NCI-H510A treated with DMSO at 0.1 percent for 48 hours (cell line): Measurements from ENCODE around the gene HMGN4.
"Not testable (repeated sequence)": the region's sequence is repeated elsewhere in the genome, so short reads cannot be mapped to it uniquely, and the experiment has no call there.

Experiments
- DNase-seq: peaks from one replicate; lab custom pipeline; 2025; lab: John Stamatoyannopoulos, UW

HMGN4 gene

GRCh38 chr6:26522486-26523228 is 15.5 kb upstream of the HMGN4 start:
- DNase-seq = peak; percentile 54

DNA sequence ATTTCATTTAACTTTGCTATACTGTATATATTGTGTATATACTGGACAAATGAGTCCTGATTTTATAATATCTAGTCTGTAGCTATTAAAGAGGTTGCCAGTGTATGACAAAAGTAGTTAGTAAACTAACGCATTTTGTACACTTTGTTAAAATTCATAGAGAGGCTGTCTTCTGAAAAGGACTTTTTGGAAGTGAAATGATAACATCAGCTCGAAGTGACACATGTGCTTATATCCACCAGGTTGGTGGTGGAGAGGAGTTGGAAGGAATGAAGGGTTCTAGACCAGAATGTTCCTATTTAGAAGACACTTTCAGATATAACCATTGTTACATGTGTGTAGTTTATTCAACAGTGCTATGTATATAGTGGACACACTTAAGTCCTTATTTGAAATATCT is 13.9 kb upstream of the HMGN4 start:
- not testable (repeated sequence) for DNase-seq

GRCh38 chr6:26524722-26525370 is 13.3 kb upstream of the HMGN4 start:
- no peak for DNase-seq

DNA sequence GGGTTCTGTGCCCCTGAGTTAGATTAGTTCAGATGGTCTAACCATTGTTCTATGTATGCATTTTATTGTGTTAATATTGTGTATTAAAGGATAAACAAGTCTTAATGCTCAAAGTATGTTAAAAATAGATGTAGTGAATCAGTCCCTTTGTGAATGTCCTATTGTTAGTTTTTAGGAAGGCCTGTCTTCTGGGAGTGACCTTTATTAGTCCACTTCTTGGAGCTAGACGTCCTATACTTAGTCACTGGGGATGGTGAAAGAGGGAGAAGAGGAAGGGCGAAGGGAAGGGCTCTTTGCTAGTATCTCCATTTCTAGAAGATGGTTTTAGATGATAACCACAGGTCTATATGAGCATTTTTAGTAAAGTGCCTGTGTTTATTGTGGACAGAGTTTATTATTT is 12.3 kb upstream of the HMGN4 start:
- no peak for DNase-seq

DNA sequence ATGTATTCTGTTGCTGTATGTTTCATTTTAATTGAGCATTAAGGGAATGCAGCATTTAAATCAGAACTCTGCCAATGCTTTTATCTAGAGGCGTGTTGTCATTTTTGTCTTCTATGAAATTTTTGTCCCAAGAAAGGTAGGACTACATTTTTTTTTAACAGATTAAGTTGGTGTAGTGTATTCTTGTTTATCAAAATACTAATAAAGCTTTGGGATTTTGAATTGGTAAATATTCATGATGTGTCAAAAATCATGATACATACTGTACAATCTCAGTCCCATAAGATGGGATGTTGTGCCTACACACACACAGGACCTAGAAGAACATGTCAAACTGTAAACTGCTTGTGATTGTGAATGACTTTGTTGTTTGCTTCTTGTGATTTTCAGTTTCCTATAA is 11.2 kb upstream of the HMGN4 start:
- DNase-seq = no peak

DNA sequence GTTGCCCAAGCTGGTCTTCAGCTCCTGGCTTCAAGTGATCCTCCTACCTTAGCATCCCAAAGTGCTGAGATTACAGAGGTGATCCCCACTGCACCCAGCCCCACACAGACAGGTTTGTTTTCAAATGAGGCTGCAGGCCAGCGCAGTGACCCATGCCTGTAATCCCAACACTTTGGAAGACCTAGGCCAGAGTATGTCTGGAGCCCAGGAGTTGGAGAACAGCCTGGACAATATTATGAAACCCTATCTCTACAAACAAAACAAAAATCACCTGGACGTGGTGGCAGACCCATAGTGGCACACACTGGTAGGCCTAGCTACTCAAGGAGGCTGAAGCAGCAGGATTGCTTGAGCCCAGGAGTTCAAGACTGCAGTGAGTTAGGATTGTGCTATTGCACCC is 8.0 kb upstream of the HMGN4 start:
- no peak for DNase-seq

DNA sequence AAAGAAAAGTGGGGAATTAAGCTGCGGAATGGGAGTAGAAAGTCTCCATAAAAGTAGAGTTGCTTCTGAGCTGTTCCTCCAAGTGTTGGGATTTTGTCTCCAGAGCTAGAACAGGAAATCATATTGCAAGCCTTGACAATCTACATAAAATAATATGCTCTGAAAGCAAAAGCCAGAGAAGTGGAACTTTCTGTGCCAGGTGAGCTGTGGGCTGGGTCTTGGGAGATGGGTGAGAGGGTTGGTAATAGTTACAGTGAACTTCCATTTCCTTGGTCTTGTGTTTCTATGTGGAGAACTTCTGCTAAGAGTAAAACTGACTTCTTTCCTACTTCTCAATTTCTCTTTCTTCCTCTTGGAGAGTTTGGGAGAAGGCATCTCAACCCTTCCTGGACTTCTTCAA is 6.3 kb upstream of the HMGN4 start:
- no peak for DNase-seq

DNA sequence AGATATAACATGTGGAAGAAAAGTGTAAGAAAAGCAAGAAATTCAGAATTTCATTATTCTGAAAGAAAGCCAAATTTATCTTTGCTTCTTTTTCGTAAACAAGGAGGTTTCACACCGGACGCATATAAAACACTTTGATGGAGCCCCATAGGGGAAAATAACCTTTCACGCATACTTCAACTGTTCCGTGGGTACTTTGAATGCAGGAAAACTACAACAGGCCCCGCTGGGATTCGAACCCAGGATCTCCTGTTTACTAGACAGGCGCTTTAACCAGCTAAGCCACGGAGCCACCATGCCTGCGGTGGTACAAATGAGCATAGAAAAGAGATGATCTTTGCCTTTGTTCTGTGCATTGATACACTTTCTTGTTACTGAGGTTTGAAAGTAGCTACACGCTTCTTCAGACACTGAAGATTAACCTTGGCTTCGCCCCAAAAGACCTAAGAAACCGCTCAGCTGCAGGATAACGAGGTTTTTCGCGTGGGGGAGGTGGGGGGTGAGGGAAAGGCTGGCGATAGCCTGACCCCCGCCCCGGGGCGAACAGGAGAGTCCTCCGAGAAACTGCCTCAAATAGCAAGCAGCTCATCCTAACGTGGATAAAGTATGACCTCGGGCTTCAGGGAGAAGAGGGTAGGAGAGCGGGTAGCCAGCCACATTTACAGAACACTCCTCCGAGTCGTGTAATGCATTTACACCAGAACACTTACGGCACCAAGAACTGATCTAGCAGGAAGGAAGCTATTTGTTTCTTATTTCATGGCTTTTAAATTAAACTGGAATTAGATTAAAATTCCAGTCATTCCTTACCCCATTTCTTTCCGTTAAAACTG is 5.3 kb upstream of the HMGN4 start:
- peak; percentile 93 for DNase-seq

DNA sequence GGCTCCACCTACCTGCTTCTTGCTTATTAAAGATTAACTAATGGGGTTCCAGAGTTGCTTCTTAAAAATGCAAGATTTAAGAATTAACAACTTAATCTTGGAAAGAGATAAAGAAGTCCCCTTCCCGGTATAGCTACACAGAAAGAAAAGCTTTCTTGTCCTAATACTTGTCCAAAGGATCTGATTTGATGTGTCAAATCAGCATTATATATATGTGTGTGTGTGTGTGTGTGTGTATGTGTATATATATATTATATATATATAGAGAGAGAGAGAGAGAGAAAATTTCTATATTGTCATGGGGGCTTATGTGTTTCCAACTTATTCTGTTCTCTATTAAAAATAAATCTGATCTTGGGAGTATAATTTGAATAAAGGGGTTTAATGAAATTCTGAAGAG is 4.6 kb upstream of the HMGN4 start:
- DNase-seq = no peak

DNA sequence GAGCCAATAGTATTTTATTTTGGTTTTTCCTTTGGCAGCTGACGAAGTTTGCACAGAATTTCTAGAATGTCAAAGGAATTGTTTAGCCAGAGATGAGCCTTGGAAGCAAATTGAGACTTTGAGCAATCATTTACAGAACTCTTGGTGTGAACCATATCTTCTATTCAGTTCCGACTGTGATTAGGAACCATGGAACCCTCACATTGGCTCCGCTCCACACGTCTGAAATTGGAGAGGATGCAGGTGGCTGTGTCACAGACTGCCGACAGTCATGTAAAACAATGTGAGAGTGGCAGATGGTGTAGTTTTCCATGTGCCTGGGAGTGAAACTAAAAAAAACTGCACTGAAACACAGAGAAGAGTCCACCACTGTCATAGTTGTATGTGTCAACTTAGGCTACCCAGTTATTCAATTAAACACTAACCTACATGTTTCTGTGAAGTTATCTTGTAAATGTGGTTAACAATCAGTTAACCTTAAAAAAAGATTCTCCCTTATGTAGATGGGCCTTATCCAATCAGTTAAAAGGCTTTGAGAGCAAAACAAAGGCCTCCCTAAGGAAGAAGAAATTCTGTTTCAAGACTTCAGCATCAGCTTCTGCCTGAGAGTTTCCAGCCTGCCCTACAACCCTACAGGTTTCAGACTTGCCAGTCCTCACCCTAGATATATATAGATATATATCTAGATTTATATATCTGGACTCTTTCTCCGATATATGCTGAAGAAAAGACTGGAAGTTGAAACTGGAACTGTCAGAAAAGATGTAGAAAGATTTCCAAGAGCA is 3.3 kb upstream of the HMGN4 start:
- DNase-seq = no peak

- peak; percentile 63 for DNase-seq
Observed at GRCh38 chr6:26536571-26537159, 1.5 kb upstream of the HMGN4 start.

DNA sequence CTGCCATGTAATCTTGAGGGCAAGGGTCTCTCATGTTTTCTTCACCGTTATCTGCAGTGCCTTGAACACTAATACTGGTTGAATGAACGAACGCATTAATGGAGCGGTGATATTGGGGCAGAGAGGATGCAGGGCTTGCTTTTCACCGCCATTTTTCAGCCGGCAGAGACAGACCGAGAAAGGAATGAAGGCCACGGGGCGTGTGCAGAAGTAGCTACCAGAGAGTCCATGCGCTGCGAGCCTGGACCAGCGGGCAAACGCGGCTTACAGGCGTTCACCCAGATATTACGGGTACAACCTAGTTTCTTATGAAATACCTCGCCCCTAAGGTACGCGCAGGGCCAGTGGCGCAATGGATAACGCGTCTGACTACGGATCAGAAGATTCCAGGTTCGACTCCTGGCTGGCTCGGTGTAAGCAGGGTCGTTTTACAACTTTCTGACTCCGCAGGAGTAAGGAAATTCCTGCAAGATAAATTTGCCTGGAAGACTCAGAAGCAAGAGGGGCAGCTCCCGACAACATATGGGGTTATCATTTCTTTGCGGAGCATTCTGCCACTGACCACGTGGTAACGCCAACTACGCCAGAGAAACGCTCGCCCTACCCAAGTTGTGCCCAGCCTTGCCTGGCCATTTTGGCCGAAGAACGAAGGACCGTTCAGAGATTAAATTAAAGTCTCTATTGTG is 863 bp upstream of the HMGN4 start:
- DNase-seq = peak; percentile 95

GRCh38 chr6:26538572-26538902 is 371 bp downstream of the HMGN4 start:
- DNase-seq = peak; percentile 35

- DNase-seq = no peak
Observed at GRCh38 chr6:26539071-26539615, 977 bp downstream of the HMGN4 start.

GRCh38 chr6:26541579-26541978 is 3.4 kb downstream of the HMGN4 start:
- no peak for DNase-seq

- DNase-seq = no peak
Observed at GRCh38 chr6:26543953-26544352, 5.8 kb downstream of the HMGN4 start.

DNA sequence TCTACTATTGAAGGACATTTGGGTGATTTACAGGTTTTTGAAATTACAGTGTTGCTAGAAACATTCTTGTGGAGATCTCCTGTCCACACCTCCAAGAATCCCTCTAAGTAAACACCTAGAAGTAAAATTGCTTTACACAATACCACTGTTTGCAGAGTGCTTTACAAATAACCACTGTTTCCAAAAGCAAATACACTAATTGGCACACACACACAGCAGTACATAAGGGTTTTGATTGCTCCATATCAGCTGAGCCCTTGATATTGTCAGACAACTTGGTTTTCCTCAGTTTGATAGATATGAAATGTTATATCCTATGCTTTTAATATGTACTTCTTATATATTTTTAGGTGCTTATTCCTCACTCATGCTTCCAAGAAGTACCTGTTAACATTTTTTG is 6.3 kb downstream of the HMGN4 start:
- no peak for DNase-seq

DNA sequence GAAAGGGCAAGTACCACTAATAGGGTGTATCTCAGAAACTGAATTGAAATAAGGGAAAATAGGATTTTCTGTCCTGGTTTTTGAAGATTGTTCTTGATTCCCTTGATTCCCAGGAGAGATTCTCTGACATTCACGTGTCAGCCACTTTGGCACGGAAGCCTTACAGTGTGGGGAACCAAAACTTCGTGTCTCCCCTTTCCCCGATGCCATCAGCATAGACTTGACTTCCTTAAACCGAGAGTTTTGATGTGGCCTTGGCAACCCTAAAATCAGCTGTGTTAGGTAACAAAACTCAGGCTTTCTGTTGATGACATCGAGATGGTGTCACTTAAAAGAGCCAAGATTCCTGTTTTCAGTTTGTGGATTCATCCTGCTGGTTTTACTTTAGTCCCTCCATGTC is 7.5 kb downstream of the HMGN4 start:
- no peak for DNase-seq

DNA sequence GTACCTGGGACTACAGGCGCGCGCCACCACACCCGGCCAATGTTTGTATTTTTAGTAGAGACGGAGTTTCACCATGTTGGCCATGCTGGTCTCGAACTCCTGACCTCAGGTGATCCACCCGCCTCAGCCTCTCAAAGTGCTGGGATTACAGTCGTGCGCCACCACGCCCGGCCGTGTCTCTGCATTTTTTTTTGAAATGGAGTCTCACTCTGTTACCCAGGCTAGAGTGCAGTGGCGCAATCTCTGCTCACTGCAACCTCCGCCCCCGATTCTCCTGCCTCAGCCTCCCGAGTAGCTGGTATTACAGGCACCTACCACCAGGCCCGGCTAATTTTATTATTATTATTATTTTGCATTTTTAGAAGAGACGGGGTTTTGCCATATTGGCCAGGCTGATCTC is 9.2 kb downstream of the HMGN4 start:
- DNase-seq = not testable (repeated sequence)

GRCh38 chr6:26550250-26550993 is 12.3 kb downstream of the HMGN4 start:
- DNase-seq = peak; percentile 94
